IMR-90 (cell line): Measurements from ENCODE around the gene LRRC75A.

Experiments used
- CTCF ChIP-seq: conservative IDR thresholded peaks from 2 replicates; pipeline ENCODE4 v1.5.1; 2012; ENCODE audit warnings: mild to moderate bottlenecking, low read depth, low read length, improper control_type of control experiment
- FOS ChIP-seq: fragments of 150-350 bp; IDR thresholded peaks from 2 replicates; pipeline ENCODE4 v1.6.1; 2016; ENCODE audit warnings: low read depth, low read length
- MAZ ChIP-seq: IDR thresholded peaks from 2 replicates; pipeline ENCODE4 v1.6.1; 2012; ENCODE audit warnings: low read depth, mild to moderate bottlenecking, low read length, improper control_type of control experiment, moderate library complexity, borderline replicate concordance
- POLR2A ChIP-seq: IDR thresholded peaks from 2 replicates; pipeline ENCODE4 v1.6.1; 2012; ENCODE audit warnings: mild to moderate bottlenecking, low read depth, low read length
- RAD21 ChIP-seq: IDR thresholded peaks from 2 replicates; pipeline ENCODE4 v1.6.1; 2012; ENCODE audit warnings: low read length, improper control_type of control experiment
- RCOR1 ChIP-seq: IDR thresholded peaks from 2 replicates; pipeline ENCODE4 v1.6.1; 2012; ENCODE audit warnings: mild to moderate bottlenecking, low read length, improper control_type of control experiment; ENCODE audit not compliant: insufficient replicate concordance
- RFX5 ChIP-seq: IDR thresholded peaks from 2 replicates; pipeline ENCODE4 v1.8.0; 2012; ENCODE audit warnings: low read depth, mild to moderate bottlenecking, low read length, moderate library complexity
- USF2 ChIP-seq: fragments of 150-350 bp; IDR thresholded peaks from 2 replicates; pipeline ENCODE4 v1.6.1; 2017; ENCODE audit warnings: mild to moderate bottlenecking, antibody characterized with exemption, low read length, low read depth

GRCh38 chr17:16407911-16408588 is 83.9 kb downstream of the LRRC75A start:
- TF ChIP-seq RAD21 (no peak), RCOR1 (no peak), CTCF (no peak), POLR2A (no peak), FOS (no peak), USF2 (no peak), MAZ (no peak), RFX5 (no peak)
